HepG2 (cell line): ENCODE data around the gene RARG.

ENCODE experiments used
- CHD2 ChIP-seq: IDR thresholded peaks from 2 replicates; pipeline ENCODE4 v1.6.1; 2011; ENCODE audit warnings: low read depth, low read length, improper control_type of control experiment
- DPF2 ChIP-seq: sonication (generic); formaldehyde crosslinking; IDR thresholded peaks from 2 replicates; pipeline ENCODE4 v1.4.0; 2020; ENCODE audit warnings: mild to moderate bottlenecking, low read depth, missing genetic modification reagents, borderline replicate concordance
- ETS1 ChIP-seq: sonication (generic); formaldehyde crosslinking; IDR thresholded peaks from 2 replicates; pipeline ENCODE4 v1.4.0; 2020; ENCODE audit warnings: missing genetic modification reagents
- FOXJ3 ChIP-seq: sonication (generic); formaldehyde crosslinking; IDR thresholded peaks from 2 replicates; pipeline ENCODE4 v1.4.0; 2020; ENCODE audit warnings: missing genetic modification reagents, mild to moderate bottlenecking, borderline replicate concordance
- MAFF ChIP-seq: IDR thresholded peaks from 2 replicates; pipeline ENCODE4 v1.6.1; 2011; ENCODE audit warnings: low read depth, low read length, improper control_type of control experiment
- MED13 ChIP-seq: sonication (generic); formaldehyde crosslinking; IDR thresholded peaks from 2 replicates; pipeline ENCODE4 v1.5.0; 2020; ENCODE audit warnings: missing genetic modification reagents
- SMAD3 ChIP-seq: sonication (generic); formaldehyde crosslinking; IDR thresholded peaks from 2 replicates; pipeline ENCODE4 v1.4.0; 2020; ENCODE audit warnings: missing genetic modification reagents
- SP5 ChIP-seq: IDR thresholded peaks from 2 replicates; pipeline ENCODE4 v1.6.1; 2016; ENCODE audit warnings: low read depth, borderline replicate concordance
- ZNF274 ChIP-seq: sonication (generic); formaldehyde crosslinking; IDR thresholded peaks from 2 replicates; pipeline ENCODE4 v1.5.1; 2020; ENCODE audit warnings: mild to moderate bottlenecking, missing genetic modification reagents
- TF ChIP-seq, protein P1 (sequence below): sonication (generic); formaldehyde crosslinking; IDR thresholded peaks from 2 replicates; pipeline ENCODE4 v1.5.0; 2020; ENCODE audit warnings: mild to moderate bottlenecking, missing genetic modification reagents, moderate library complexity
- TF ChIP-seq, protein P2 (sequence below): sonication (generic); formaldehyde crosslinking; IDR thresholded peaks from 2 replicates; pipeline ENCODE4 v1.4.0; 2020; ENCODE audit warnings: missing genetic modification reagents, borderline replicate concordance
- TF ChIP-seq, protein P3 (sequence below): IDR thresholded peaks from 2 replicates; pipeline ENCODE4 v1.6.1; 2016; ENCODE audit warnings: low read depth
- TF ChIP-seq, protein P4 (sequence below): IDR thresholded peaks from 2 replicates; pipeline ENCODE4 v1.6.1; 2012; ENCODE audit warnings: inconsistent platforms

- TF ChIP-seq, protein P1, sequence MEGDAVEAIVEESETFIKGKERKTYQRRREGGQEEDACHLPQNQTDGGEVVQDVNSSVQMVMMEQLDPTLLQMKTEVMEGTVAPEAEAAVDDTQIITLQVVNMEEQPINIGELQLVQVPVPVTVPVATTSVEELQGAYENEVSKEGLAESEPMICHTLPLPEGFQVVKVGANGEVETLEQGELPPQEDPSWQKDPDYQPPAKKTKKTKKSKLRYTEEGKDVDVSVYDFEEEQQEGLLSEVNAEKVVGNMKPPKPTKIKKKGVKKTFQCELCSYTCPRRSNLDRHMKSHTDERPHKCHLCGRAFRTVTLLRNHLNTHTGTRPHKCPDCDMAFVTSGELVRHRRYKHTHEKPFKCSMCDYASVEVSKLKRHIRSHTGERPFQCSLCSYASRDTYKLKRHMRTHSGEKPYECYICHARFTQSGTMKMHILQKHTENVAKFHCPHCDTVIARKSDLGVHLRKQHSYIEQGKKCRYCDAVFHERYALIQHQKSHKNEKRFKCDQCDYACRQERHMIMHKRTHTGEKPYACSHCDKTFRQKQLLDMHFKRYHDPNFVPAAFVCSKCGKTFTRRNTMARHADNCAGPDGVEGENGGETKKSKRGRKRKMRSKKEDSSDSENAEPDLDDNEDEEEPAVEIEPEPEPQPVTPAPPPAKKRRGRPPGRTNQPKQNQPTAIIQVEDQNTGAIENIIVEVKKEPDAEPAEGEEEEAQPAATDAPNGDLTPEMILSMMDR = no peak
- no peak for TF ChIP-seq MED13
- TF ChIP-seq DPF2 (CRISPR knock-in tag) = no peak
- no peak for TF ChIP-seq SP5 (CRISPR knock-in tag)
- TF ChIP-seq, protein P2, sequence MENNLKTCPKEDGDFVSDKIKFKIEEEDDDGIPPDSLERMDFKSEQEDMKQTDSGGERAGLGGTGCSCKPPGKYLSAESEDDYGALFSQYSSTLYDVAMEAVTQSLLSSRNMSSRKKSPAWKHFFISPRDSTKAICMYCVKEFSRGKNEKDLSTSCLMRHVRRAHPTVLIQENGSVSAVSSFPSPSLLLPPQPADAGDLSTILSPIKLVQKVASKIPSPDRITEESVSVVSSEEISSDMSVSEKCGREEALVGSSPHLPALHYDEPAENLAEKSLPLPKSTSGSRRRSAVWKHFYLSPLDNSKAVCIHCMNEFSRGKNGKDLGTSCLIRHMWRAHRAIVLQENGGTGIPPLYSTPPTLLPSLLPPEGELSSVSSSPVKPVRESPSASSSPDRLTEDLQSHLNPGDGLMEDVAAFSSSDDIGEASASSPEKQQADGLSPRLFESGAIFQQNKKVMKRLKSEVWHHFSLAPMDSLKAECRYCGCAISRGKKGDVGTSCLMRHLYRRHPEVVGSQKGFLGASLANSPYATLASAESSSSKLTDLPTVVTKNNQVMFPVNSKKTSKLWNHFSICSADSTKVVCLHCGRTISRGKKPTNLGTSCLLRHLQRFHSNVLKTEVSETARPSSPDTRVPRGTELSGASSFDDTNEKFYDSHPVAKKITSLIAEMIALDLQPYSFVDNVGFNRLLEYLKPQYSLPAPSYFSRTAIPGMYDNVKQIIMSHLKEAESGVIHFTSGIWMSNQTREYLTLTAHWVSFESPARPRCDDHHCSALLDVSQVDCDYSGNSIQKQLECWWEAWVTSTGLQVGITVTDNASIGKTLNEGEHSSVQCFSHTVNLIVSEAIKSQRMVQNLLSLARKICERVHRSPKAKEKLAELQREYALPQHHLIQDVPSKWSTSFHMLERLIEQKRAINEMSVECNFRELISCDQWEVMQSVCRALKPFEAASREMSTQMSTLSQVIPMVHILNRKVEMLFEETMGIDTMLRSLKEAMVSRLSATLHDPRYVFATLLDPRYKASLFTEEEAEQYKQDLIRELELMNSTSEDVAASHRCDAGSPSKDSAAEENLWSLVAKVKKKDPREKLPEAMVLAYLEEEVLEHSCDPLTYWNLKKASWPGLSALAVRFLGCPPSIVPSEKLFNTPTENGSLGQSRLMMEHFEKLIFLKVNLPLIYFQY (CRISPR knock-in tag) = no peak
- TF ChIP-seq SMAD3 (CRISPR knock-in tag) = no peak
- TF ChIP-seq MAFF = no peak
- TF ChIP-seq ETS1 = no peak
- TF ChIP-seq ZNF274 (CRISPR knock-in tag) = no peak
- TF ChIP-seq, protein P3, sequence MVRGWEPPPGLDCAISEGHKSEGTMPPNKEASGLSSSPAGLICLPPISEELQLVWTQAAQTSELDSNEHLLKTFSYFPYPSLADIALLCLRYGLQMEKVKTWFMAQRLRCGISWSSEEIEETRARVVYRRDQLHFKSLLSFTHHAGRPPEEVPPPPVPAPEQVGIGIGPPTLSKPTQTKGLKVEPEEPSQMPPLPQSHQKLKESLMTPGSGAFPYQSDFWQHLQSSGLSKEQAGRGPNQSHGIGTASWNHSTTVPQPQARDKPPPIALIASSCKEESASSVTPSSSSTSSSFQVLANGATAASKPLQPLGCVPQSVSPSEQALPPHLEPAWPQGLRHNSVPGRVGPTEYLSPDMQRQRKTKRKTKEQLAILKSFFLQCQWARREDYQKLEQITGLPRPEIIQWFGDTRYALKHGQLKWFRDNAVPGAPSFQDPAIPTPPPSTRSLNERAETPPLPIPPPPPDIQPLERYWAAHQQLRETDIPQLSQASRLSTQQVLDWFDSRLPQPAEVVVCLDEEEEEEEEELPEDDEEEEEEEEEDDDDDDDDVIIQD (CRISPR knock-in tag) = no peak
- no peak for TF ChIP-seq CHD2
- TF ChIP-seq, protein P4, sequence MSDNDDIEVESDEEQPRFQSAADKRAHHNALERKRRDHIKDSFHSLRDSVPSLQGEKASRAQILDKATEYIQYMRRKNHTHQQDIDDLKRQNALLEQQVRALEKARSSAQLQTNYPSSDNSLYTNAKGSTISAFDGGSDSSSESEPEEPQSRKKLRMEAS = no peak
- TF ChIP-seq FOXJ3 (CRISPR knock-in tag) = no peak
These were observed 71.3 kb downstream of the RARG start for GRCh38 chr12:53160673-53161072.
